ENCODE measurements around the gene MAST1.
"Not testable (repeated sequence)": the region's sequence is repeated elsewhere in the genome, so short reads cannot be mapped to it uniquely, and the experiment has no call there.

The MAST1 gene

DNA sequence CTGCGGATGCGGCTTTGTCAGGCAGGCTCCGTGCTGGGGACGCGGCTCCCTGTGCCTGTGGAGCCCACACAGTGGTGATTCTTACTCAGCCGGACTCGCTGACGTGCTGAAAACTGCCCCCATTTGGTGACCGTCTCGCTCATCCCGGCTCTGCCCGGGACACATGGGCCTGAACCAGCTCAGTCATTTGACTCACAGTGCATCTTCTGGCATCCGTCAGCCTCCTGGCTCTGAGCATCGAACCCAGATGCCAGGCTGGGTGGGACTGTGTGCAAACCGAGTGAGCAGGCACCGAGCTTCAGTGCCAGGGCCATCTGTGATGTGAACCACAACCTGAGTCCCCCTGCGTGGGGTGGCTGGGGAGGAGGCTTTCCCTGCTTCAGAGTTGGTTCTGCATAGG lies 58.1 kb downstream of the MAST1 start:
- no peak for DNase-seq (ENCODE audit: low read depth)

GRCh38 chr19:12899891-12900518 lies 61.7 kb downstream of the MAST1 start:
- DNase-seq (ENCODE audit: low read depth) = no peak

- DNase-seq (ENCODE audit: low read depth) = no peak
Observed at GRCh38 chr19:12907166-12907565, 68.9 kb downstream of the MAST1 start.

- no peak for DNase-seq (ENCODE audit: low read depth)
Observed at GRCh38 chr19:12912571-12912970, 74.3 kb downstream of the MAST1 start.

GRCh38 chr19:12913011-12913561 lies 74.8 kb downstream of the MAST1 start:
- no peak for DNase-seq (ENCODE audit: low read depth)

DNA sequence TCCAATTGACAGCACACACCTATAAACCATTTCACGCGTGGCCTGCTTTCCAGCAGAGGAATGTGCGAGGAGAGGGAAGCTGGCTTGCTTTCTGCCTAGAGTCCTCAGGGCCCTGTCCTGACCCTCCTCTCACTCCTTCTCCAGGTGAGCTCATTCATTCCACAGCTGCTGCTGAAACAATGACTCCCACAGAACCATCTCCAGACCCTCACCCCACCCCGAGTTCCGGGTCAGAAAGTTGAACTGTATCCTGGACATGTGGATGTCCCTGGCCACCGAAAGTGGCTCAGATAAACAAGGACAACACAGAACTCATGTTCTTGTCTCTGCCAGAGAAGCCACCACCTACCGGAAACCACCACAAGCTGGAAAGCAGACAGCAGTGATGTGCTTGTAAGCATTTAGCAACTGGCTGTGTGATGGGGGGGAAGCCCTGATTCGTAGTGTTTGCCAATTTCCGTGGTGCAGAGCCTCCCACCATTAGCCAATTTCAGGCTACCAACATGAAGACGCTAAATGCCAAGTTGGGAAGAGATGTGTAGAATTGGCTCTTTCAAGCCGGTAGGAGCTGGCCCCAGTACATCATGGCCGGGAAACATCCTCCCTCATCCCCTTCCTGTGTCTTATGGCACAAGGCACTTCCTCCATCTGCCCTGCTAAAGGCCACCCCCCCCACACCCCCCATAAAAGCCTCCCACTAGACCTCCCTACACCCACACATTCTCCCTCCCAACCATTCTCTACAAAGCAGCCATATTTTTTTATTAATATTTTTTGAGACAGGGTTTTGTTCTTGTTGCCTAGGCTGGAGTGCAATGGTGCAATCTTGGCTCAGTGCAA lies 75.8 kb downstream of the MAST1 start:
- DNase-seq (ENCODE audit: low read depth) = no peak

- DNase-seq (ENCODE audit: low read depth) = not testable (repeated sequence)
Observed at GRCh38 chr19:12915860-12916259, 77.5 kb downstream of the MAST1 start.

DNA sequence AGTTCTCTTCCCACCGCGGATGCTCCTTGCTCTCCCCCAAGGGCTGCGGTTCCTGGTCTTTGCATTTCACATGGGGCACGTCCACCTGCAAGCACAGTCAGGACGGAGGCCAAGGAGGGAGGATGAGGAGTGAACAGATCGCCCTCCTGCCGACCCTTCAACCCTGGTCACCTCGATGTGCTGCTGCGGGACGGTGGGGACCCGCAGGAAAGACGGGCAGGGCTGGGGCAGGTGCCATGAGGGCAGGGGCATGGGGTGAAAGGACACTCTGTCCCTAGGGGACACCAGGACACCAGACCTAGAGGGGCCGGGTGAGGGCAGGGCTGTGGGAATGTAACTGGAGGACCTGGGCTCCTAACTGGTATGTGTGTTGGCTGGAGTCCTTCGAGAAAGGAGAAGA lies 79.9 kb downstream of the MAST1 start:
- DNase-seq (ENCODE audit: low read depth) = no peak

DNA sequence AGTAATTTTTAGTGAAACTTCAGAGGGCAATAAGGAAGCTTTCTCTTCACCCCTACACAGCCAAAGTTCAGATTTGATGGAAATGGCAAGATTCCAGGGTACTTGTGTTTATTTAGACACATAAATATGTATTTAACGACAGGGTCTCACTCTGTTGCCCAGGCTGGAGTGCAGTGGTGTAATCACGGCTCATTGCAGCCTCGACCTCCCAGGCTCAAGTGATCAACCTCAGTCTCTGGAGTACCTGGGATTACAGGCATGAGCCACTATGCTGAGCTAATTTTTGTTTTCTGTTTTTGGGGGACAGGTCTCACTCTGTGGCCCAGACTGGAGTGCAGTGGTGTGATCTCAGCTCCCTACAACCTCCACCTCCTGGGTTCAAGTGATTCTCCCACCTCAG lies 82.7 kb downstream of the MAST1 start:
- no peak for DNase-seq (ENCODE audit: low read depth)

DNA sequence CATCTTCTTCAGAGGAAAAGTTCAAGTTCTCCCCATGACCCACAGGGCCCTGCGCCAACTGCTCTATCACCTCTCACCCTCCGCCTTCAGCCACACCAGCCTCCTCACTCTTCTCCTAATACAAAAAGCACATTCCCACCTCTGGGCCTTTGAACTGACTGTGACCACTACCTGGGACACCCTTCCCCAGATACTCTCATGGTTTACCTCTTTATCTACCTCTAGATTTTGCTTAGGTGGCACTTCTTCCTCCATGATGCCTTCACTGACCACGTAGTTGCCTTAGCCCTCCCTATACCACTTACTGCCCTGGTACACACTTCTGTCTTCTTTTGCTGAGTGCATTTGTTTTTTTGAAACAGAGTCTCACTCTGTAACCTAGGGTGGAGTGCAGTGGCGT lies 84.6 kb downstream of the MAST1 start:
- no peak for DNase-seq (ENCODE audit: low read depth)

All from stimulated activated CD8-positive, alpha-beta memory T cell treated with anti-CD3 and anti-CD28 coated beads, Interleukin-15, amount 100 ng/mL, for 1 hour (primary cell).